ENCODE measurements around the gene C3orf52.

Gene C3orf52

DNA sequence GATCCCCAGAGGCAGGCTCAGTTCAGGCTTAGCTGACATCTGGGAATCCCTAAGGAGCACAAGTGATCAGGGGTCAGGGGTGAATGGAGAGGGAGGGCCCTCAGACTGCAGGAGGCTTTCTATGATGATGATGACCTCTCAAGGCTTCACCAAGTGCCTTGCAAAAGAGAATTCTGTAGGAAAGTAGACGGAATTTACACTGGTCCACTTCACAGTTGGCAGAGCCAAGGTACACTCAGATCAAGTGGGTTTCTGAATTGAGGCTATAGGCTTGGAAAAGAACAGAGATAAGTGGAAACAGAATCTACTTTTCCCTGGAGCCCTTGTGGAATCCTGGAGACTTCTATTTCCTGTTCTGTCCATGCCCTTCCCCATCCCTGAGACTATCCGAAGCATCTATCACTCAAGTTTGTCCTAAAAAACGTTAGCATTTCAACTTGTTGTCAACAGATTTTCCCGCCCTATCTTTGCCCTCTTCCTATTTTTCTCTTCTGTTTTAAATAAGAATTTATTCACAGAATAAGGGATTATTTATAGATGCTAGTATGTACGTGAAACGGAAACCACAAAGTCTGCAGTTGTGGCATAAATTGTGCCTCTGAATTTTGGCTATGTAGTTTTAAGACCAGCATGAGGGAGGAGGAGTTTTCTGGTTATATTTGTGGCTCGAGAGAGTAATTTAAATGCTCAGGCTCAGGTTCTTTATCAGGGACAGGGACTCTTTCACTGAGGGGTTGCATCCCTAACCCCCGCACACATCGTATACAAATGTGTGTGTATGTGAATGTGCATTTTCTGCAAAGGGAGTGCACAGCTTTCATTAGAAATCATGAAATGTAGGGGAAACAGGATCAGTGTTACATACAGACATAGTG lies 34.0 kb downstream of the C3orf52 start:
- DNase-seq (ENCODE audit: low read depth) = no peak

DNA sequence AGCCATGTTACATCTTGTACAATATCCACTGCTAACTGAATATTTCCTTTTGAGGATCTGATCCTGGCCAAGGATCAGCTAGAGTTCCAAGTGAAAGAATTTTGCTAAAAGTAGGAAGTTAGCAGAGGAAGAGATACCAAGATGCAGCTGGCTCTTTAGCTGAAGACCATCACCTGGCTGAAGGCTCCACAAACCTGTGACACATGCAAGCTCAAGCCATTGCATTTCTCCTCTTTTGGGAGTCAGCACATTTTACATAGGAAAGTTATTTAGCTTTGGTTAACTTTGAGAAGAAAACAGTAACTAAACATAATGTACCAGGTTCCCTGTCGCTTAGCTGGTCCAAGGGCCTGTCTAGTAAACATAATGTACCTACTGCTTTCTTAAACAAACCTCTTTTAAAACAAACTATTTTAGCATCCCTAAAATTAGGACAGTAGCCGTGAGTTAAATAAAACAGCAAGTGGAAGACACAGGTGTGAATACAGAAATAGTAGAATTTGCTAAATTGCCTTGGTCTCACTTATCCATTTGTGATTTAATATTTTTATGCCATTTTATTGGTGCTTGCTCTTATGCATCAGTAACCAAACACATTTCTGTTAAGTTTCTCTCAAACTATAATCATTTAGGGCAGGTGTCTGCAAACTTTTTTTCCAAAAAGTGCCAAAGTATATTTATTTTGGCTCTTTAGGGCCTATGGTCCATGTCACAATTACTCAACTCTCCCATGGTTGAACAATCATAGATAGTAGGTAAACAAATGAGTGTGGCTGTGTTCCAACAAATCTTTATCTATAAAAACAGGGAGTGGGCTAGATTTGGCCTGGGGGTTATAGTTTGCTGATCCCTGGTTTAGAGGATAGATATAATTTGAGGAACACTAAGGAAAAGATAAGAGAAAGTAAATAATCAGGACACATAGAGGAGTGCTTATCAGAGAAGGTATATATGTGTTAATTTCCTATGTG lies 35.7 kb downstream of the C3orf52 start:
- DNase-seq (ENCODE audit: low read depth) = no peak

- DNase-seq (ENCODE audit: low read depth) = no peak
Observed at GRCh38 chr3:112122870-112123269, 36.7 kb downstream of the C3orf52 start.

GRCh38 chr3:112123548-112123947 lies 37.4 kb downstream of the C3orf52 start:
- DNase-seq (ENCODE audit: low read depth) = no peak

DNA sequence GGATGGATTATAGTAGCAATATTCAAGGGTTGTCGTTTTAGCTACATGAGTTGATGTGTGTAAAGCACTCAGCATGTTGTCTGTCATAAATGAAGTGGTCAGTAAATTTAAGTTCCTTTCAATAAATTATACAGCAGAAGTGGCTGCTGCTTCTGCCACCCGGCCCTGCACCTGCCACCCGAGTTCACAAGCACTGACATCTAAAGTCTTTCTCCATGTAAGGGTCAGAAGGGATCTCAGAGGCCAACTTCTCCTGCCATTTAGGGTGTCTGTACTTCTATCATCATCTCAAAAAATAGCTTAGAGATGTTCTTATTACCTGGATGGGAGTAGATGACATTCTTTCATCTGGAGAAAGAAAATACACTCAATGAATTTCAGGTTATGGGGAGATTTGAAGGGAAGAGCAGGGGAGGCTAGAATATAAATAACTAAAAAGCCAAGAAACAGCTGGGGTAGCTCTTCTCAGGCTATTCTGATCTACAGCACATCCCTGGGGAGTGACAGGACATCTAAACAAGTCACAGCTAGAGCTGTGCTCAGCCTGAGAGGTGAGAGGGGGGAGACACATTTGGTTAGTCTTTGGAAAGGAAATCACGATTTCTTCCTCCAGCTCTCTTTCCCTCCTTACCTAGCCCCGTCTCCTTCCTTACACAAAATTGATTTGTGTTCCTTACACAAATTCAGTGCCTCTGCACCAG lies 38.9 kb downstream of the C3orf52 start:
- DNase-seq (ENCODE audit: low read depth) = no peak

DNA sequence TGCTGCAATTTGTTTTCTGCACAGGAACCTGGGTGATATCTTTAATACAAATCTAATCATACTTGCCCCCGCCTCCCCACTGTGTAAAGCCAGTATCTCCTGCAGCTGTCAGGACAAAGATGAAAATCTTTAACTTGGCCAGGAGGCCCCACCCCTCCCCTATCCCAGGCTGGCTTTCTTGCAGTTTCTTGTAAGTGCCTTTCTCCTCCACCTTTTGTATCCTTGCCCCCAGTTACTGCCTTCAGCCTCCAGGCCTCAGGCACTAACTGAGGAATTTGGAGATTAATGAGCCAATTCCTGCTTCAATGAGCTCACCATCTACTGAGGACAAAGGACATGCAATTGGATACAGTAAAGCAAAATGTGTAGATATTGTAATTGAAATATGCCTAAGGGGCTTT lies 40.3 kb downstream of the C3orf52 start:
- DNase-seq (ENCODE audit: low read depth) = no peak

- DNase-seq (ENCODE audit: low read depth) = no peak
Observed at GRCh38 chr3:112127522-112128494, 41.6 kb downstream of the C3orf52 start.

DNA sequence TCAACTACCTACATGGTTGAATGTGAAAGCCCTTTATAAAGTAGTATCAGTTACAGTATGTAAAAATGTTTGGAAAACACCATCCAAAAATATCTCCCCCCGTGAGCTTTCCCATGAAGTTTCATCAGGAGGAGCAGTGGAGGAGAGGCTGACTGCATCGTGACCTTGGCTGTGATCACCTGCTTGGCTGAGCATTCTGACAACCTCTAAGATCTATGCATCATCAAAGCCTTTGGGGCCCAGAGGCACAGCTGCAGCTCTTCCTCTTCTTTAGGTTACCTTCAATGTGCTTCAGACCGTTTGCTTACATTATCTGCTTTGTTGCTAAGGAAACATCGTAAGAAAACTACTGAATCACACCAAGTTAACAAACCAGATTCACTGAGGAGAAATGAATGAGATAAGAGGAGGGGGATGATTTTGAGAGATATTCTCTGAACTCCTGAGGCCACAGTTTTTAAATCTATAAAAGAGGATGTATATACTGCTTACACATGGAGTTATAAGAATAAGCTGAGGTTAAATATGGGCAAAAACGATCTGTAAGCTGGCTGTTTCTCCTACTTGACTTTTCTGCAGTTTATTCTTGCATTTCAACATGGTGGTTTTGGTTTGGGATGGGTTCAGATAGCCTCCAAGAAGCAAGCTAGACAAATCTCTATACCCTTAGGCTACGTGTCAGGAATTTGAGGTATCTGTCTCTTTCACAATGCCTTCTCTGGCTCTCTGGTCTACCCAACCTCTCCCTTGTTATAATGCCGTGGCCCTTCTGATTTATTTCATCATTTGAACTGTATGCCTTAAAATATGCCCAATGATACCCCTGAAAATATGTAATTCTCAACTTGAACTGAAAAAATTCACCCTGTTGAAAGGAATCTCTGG lies 42.9 kb downstream of the C3orf52 start:
- DNase-seq (ENCODE audit: low read depth) = no peak

DNA sequence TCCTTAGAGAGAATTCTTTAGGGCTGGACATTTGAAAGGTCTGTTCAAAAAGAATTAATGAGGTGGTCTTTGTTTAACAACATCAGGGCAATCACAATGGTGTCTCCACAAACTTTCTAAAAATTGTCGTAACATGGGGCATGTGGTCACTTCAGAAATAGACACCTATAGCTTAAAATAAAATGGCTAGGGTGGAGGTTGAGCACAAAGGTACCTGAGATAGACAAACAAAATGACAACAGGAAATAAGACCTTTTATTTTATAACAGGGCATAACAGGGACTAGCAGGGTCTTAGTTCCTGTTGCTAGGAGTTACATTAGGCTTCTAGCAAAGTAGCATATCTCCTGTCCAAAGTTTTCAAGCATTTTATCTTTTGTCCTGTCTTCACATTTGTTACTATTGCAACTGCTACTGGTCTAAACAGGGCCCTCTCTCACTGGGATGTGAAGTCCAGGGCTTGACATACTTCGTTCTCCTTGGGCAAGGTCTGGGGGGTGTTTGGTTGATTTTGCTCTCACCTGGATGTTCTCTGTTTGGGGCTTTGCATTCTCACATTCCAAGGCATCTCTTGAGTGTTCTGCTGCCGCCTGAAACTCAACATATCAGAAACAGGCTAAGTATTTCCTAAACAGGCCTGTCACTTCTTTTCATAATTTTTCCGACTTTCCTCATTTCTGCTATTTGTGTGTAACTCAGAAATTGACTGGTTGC lies 43.9 kb downstream of the C3orf52 start:
- no peak for DNase-seq (ENCODE audit: low read depth)

DNA sequence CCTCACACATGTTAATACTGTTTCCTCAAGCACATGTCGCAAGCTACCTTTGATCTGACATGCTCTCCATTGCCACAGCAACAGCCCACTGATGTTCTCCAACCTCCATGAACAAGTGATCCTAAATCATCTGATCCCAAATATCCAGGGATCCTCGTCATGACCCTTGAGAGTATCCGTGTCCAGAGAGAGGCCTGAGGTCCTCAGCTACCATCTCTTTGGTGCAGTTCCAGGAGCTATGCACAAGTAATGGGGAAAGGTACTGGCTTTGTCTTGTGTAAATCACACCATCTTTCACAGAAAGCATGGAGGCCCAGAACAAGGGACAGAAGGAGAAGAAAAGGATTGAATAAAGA lies 44.4 kb downstream of the C3orf52 start:
- no peak for DNase-seq (ENCODE audit: low read depth)

DNA sequence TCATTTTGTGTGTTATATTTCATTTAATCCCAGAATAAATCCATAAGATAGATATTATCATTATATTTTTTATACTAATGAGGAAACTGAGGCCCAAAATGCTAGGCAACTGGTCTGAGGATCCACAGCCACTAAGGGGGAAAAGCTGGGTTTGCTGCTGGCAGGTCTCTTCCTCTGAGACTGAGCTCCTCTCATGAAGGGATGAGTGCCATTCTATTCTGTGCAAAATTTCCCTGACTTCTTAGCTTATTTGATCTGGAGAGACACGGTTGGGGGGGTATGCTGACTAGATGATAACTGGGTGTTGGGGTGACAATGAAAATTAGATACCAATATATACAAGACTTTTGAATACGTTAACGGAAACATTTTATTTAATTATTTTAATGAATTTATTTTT lies 44.9 kb downstream of the C3orf52 start:
- no peak for DNase-seq (ENCODE audit: low read depth)

- no peak for DNase-seq (ENCODE audit: low read depth)
Observed at GRCh38 chr3:112132088-112132487, 45.9 kb downstream of the C3orf52 start.

DNA sequence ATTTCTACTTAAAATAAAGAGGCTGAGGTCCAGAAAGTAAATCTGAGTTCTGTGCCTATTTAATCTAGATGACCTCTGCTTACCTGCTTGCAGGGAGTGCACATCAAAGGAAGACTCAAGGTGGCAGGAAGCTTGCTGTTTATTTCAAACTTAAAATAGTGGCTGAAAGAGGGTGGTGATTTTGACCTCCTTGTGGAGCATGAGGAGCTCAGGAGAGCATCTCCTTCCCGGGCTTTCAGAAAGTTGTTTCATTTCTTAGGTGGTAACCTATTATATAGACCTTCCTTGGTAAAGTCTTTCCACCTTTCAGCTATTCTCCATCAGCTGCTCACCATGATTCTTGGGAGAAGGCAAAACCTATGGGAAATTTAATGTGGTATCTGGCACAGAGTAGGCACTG lies 46.4 kb downstream of the C3orf52 start:
- no peak for DNase-seq (ENCODE audit: low read depth)

- no peak for DNase-seq (ENCODE audit: low read depth)
Observed at GRCh38 chr3:112132975-112133448, 46.8 kb downstream of the C3orf52 start, which contains the start of gene GCSAM. TSS of gene GCSAM (minus strand) at chr3:112133248. CDS start at chr3:112133120, 128 bp downstream.

DNA sequence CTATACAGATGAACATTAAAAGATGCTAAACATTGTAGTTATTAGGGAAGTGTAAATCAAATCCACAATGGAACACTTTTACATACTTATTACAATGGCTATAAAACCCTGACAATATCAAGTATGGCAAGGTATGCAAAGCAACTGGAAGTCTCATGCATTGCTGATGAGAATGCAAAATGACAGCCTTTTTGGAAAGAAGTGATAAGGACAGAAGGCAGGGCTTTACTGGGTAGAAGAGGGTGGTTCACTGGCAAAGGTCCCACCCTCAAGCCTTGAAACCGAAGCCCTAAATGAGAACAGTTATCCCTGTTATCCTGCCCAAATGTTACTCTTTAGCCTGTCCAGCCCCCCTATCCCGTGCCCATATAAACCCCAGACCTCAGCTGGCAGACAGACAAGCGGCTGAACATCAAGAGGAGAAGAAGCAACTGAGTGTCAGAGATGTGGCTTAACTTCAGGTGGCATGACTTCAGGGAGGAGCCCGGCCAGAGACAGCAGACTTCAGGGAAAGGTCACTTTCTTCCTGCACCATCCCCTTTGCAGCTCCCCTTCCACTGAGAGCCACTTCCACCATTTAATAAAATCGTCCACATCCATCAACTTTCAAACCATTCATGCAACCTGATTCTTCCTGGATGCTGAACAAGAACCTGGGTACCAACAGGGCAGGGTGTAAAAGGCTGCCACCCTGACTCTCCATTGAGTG lies 47.6 kb downstream of the C3orf52 start:
- no peak for DNase-seq (ENCODE audit: low read depth)

- DNase-seq (ENCODE audit: low read depth) = no peak
Observed at GRCh38 chr3:112134335-112135124, 48.3 kb downstream of the C3orf52 start.

DNA sequence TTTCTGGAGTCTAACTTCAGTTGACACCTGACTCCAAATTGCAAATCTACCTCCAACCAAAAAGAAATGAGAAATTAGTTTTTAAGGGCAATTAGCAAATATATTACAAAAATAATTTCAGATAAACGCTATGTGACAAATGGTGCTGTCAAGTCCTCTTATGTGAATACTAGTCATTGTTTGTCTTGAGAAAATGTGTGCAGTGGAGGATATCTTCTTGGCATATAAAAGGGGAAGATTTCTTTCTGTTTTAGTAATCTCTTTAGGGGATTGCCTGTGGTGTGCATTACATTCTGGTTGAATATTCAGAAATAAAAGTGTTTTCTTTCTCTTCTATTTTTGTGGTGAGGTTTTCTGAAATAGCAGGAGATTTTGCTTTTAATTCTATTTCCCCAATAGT lies 49.9 kb downstream of the C3orf52 start:
- DNase-seq (ENCODE audit: low read depth) = no peak
